Stomach (tissue), 9 donors: Measurements from ENCODE around the gene CUEDC1. TPM values are rescaled to one million over a fixed set of nuclear protein-coding genes. Genes with fewer than 3 reads are reported as not detected.

Experiments used
- DNase-seq, 2 donors: peaks; one replicate each; pipeline versions ENCODE4 v3.0.0 to v3.0.0-alpha.2; 2013 to 2019
- H3K27ac ChIP-seq, 5 donors: fragments of 200-600 bp in 4 of 5; sonication (generic) in 4 of 5; one replicate each; pipeline ENCODE4 v1.5.1; 2013 to 2019; ENCODE audit warnings: mild to moderate bottlenecking in 1 of 5, moderate library complexity in 1 of 5
- H3K27me3 ChIP-seq, 3 donors: fragments of 200-600 bp; sonication (generic); one replicate each; pipeline ENCODE4 v1.5.1; 2017 to 2019; ENCODE audit warnings: mixed run types in 1 of 3
- H3K36me3 ChIP-seq, 4 donors: fragments of 200-600 bp; sonication (generic); 1 replicate in 3 of 4; 2 replicates in 1 of 4; pipeline ENCODE4 v1.5.1; 2016 to 2019
- H3K4me1 ChIP-seq, 4 donors: fragments of 200-600 bp; sonication (generic); one replicate each; pipeline ENCODE4 v1.5.1; 2016 to 2019
- H3K4me3 ChIP-seq, 4 donors: fragments of 200-600 bp; sonication (generic) in 3 of 4; one replicate each; pipeline ENCODE4 v1.5.1; 2016 to 2019; ENCODE audit warnings: mild to moderate bottlenecking in 1 of 4
- H3K9me3 ChIP-seq, 4 donors: fragments of 200-600 bp; sonication (generic); one replicate each; pipeline ENCODE4 v1.5.1; 2016 to 2019
- CTCF ChIP-seq, 7 experiments: fragments of 450-650 bp in 4 of 7; fragments of 200-600 bp in 3 of 7; sonication (generic) in 3 of 7; IDR thresholded peaks; one replicate each; pipeline ENCODE4 v1.5.1; 2016 to 2019; ENCODE audit warnings: antibody characterized with exemption in 7 of 7, control low read depth in 2 of 7, mild to moderate bottlenecking in 1 of 7
- EP300 ChIP-seq: sonication (generic); formaldehyde crosslinking; IDR thresholded peaks from one replicate; pipeline ENCODE4 v1.6.1; 2017; ENCODE audit warnings: antibody characterized with exemption
- POLR2A ChIP-seq, 4 donors: fragments of 450-650 bp; IDR thresholded peaks; one replicate each; pipeline ENCODE4 v1.6.1; 2016; ENCODE audit warnings: antibody characterized with exemption in 4 of 4, control low read depth in 2 of 4, mild to moderate bottlenecking in 1 of 4, moderate library complexity in 1 of 4
- POLR2AphosphoS5 ChIP-seq, 3 donors: sonication (generic); formaldehyde crosslinking; IDR thresholded peaks; one replicate each; pipeline ENCODE4 v1.6.1; 2016; ENCODE audit warnings: antibody characterized with exemption in 3 of 3
- WGBS, 5 donors: extraction: QIAGEN DNeasy Blood & Tissue Kit in 3 of 5; methylation state at CpG; one replicate each; pipeline versions ENCODE4 v1.1.5 to v1.1.7; 2013 to 2018; 5-methylcytosine and 5-hydroxymethylcytosine counted together
- intact Hi-C: fragments of 100-400 bp; cut with DNase I; formaldehyde crosslinking; loops from one replicate; pipeline ENCODE4 v1.15.1; 2023; ENCODE audit warnings: low total_unique reads
- polyA plus RNA-seq, 3 donors: library from polyadenylated mRNA; stranded (reverse); fragments of 200-250 nt; gene quantifications; one replicate each; pipeline ENCODE4 v1.2.3, GENCODE V29; 2013
- total RNA-seq, 5 donors: library from RNA; depleted of rRNA; stranded (reverse); fragments of >200 nt; gene quantifications; one replicate each; pipeline versions ENCODE4 v1.1.0 to v1.2.3, GENCODE V29; 2014 to 2016
- donor health status: healthy with polysubstance abuse.
- donor health status: Bipolar disorder and iron deficiency.
- donor health status: healthy.

CUEDC1 gene
- total and polyA plus RNA-seq, 8 donors: 10.5 to 111 (median 21.7) TPM

GRCh38 chr17:57819285-57819684, 135.9 kb downstream of the CUEDC1 start:
- Histone ChIP-seq H3K27ac (no peak overlapping the region), H3K27me3 (no peaks in the 10 kb centered on the region), H3K4me1 (no peaks in the 10 kb centered on the region), H3K4me3 (no peak overlapping the region), H3K9me3 (no peaks in the 10 kb centered on the region), H3K36me3 (no peaks in the 10 kb centered on the region)
- no peak for TF ChIP-seq POLR2AphosphoS5 (IDR thresholded peaks at IDR 0.05)
- no peak for TF ChIP-seq CTCF (IDR thresholded peaks at IDR 0.05)
- no peak for TF ChIP-seq POLR2A (IDR thresholded peaks at IDR 0.05)
- TF ChIP-seq EP300: no peak
- intact Hi-C loops: no loop called here
- DNase-seq: no peak
- 81 to 93% (median 82%) methylated on average over 2 of the region's 2 CpGs for WGBS, 5 donors

- no peak overlapping the region for H3K4me3 ChIP-seq
- no peak for TF ChIP-seq POLR2A (IDR thresholded peaks at IDR 0.05)
- TF ChIP-seq CTCF (IDR thresholded peaks at IDR 0.05): no peak
- TF ChIP-seq POLR2AphosphoS5 (IDR thresholded peaks at IDR 0.05): no peak
- no peak for TF ChIP-seq EP300
- H3K27me3 ChIP-seq: no peaks in the 10 kb centered on the region
- H3K27ac ChIP-seq: no peak overlapping the region
- intact Hi-C loops: no loop called here
- peak in 1 of 2 donors; percentile 77 for DNase-seq
- H3K36me3 ChIP-seq: no peaks in the 10 kb centered on the region
- H3K4me1 ChIP-seq: no peaks in the 10 kb centered on the region
- WGBS, 5 donors: 58 to 75% (median 60%) methylated on average over 9 of the region's 9 CpGs
- no peaks in the 10 kb centered on the region for H3K9me3 ChIP-seq
Measured at GRCh38 chr17:57818066-57818465, 137.1 kb downstream of the CUEDC1 start.

GRCh38 chr17:57817299-57817698, 137.9 kb downstream of the CUEDC1 start:
- no peaks in the 10 kb centered on the region for H3K27me3 ChIP-seq
- H3K4me1 ChIP-seq: no peaks in the 10 kb centered on the region
- no peak for DNase-seq
- no peaks in the 10 kb centered on the region for H3K36me3 ChIP-seq
- intact Hi-C loops: no loop called here
- 85 to 95% (median 91%) methylated on average over 4 of the region's 4 CpGs for WGBS, 5 donors
- H3K9me3 ChIP-seq: no peaks in the 10 kb centered on the region
- no peak overlapping the region for H3K27ac ChIP-seq
- no peak overlapping the region for H3K4me3 ChIP-seq
- TF ChIP-seq POLR2AphosphoS5 (IDR thresholded peaks at IDR 0.05) (no peak), EP300 (no peak), POLR2A (IDR thresholded peaks at IDR 0.05) (no peak)

- Histone ChIP-seq H3K4me1 (peaks cover 11 to 19% (median 15%) of the 10 kb centered on the region in 4 donors), H3K27me3 (no peaks in the 10 kb centered on the region), H3K27ac (no peak overlapping the region), H3K36me3 (no peaks in the 10 kb centered on the region), H3K9me3 (no peaks in the 10 kb centered on the region), H3K4me3 (no peak overlapping the region)
- WGBS, 5 donors: 57 to 78% (median 62%) methylated on average over 1 of the region's 1 CpG
- intact Hi-C loops: no loop called here
- TF ChIP-seq EP300 (no peak), POLR2A (IDR thresholded peaks at IDR 0.05) (no peak), CTCF (IDR thresholded peaks at IDR 0.05) (no peak), POLR2AphosphoS5 (IDR thresholded peaks at IDR 0.05) (no peak)
- DNase-seq: no peak
Measured at GRCh38 chr17:57814421-57814820, 140.8 kb downstream of the CUEDC1 start.

- Histone ChIP-seq H3K36me3 (no peaks in the 10 kb centered on the region), H3K4me3 (no peak overlapping the region), H3K27me3 (no peaks in the 10 kb centered on the region), H3K4me1 (peaks cover 11 to 19% (median 15%) of the 10 kb centered on the region in 4 donors), H3K9me3 (no peaks in the 10 kb centered on the region), H3K27ac (peak overlapping the region in 2 of 5 donors; percentile 68 to 82)
- DNase-seq: no peak
- WGBS, 5 donors: 63 to 75% (median 69%) methylated on average over 8 of the region's 8 CpGs
- no peak for TF ChIP-seq POLR2A (IDR thresholded peaks at IDR 0.05)
- no peak for TF ChIP-seq EP300
- no peak for TF ChIP-seq POLR2AphosphoS5 (IDR thresholded peaks at IDR 0.05)
- TF ChIP-seq CTCF (IDR thresholded peaks at IDR 0.05): no peak
- intact Hi-C loops: no loop called here
Measured at GRCh38 chr17:57811638-57812280, 143.5 kb downstream of the CUEDC1 start.
